HTR-8/SVneo (cell line): Measurements from ENCODE around the gene OBSCN.

ENCODE experiments used
- DNase-seq: peaks from one replicate; pipeline ENCODE4 v3.0.0; 2011; ENCODE audit warnings: low spot score, mixed read lengths; ENCODE audit not compliant: insufficient read length
- FAIRE-seq: peaks from 2 replicates; lab custom pipeline; 2011; peaks lifted over from hg19 to GRCh38; lab: Jason Lieb, UNC

The OBSCN gene

DNA sequence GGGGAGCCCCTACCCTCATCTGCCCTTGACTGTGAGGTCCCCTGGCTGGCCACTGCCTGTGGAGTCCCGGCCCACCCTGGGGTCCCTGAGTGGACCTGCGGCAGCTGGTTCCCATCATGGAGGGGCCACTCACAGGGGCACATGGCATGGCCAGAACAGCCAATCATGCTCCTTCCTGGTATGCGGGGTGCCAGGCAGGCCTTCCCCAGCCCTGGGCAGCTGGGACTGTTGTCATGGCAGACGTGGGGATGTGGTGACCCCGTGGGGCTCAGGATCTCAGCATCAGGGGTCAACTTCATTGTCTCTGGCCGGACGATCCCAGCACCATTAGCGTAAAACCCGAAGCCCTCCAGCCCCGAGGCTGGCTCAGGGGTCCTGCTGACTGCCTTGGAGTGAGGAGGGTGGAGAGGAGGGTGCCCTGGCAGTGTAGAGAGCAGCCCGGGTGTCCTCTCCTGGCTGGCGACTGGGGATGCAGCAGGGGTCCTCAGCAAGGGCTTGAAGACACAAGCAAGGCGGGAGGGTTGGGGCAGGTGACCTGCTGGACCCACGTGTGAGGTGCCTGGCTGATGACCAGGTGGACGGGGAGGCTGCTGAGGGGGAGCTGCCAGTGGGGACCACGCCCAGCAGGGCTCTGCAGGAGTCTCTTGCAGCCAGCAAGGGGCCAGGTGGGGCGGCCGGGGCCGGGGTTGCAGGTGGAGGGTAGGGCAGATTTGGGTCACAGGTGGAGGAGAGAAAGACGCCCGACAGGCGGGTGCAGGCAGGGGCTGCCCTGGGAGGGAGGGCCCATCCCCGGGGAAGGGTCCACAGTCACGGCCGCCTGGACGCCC is 153.7 kb downstream of the OBSCN start:
- no peak for FAIRE-seq
- DNase-seq: no peak

DNA sequence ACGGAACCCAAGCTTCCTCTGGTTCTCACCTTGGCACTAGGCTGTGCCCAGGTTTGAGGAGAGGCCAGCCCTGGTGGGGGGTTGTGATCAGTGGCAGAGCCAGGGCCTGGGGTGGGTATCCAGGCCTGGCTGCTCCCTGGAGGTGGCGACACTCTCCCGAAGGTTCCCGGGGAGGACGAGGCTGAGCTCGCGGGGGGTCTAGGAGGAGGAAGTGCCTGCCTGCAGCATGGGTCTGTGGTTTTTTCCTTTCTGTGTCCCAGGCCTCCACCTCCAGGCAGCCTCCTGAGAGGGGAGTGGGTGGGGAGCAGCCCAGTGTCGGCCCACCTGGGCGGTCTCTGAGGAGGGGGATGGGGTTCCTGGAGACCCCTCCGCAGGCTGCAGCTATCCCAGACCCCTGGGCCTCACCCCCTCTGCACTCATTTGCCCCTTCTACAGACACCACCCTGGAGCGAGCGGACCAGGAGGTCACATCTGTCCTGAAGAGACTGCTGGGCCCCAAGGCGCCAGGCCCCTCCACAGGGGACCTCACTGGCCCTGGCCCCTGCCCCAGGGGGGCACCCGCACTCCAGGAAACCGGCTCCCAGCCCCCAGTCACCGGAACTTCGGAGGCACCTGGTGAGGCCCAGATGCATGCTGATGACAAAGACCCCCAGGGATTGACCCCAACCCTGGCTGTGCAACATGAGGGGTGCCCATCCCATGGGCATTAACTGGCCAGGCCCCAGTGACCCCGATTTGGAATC is 154.5 kb downstream of the OBSCN start:
- FAIRE-seq (no peak), DNase-seq (no peak)

DNA sequence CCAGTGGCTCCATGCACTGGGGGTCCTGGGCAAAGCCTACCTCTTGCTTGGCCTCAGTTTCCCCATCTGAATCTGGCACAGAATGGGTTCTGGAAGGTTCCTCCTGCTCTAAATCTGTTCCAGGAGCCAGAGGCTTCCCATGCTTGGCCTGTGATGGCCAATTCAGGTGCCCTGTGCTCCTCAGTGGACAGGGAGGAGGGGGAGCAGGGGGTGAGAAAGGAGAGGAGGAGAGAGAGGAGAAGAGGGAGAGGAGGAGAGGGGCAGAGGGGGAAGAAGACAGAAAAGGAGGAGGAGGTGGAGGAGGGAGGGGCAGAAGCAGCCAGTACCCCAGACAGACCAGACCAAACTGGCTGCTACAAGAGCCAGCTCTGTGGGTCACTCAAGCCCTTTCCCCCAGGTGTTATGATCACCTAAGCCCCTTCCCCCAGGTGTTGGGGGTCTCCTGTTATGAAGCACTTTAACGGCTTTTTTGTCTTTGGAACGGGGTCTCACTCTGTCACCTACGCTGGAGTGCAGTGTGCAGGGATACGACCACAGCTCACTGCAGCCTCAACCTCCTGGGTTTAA is 155.1 kb downstream of the OBSCN start:
- no peak for FAIRE-seq

DNA sequence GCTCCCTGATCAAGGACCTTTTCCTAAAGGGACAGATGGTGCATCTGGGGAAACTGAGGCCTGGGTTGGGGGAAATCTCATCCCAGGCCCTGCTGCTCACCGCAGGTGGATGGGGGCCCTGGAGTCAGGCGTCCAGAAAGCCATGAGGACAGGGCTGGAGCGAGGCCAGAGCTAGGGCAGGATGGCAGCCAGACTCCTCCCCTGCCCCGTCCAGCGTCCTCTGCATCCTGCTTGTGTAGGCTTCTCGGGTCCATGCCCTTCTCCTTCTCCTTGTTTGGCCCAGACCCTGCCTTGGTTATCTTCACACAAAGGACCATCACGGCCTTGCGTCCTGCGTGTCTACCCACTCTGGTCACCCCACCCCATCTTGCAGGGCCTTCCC is 155.8 kb downstream of the OBSCN start:
- DNase-seq (no peak), FAIRE-seq (no peak)

More for the DNA sequence above, 155.1 kb downstream of the OBSCN start:
- no peak for DNase-seq

DNA sequence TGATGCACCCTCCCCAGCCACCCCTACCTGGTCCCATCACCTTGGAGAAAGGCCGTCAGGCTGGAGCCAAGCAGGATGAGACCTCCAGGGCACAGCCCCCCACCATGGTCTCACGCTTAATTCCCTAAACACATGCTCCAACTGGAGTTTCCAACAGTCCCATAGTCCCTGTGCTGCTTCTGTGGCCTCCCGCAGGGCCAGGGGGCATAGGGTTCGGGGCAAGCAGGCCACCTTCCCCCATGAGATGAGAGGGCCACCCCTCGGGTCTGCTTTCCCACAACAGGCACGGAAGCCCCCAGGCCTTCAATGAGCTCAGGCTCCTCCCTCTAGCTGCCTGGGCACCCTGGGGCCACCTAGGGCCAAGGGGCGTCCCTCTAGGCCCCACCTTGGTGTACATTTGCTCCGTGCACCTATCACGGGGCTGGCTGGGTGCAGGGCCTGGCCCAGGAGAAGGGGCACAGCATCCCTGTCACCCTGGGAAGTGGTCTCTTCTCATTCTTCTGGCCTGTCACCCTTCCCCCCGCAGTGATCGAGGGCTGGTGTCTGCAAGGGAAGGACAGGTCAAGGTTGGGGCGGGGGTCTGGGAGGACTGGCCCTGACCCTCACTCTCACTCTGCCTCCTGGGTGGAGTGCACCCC is 156.3 kb downstream of the OBSCN start:
- DNase-seq: no peak
- FAIRE-seq: no peak

DNA sequence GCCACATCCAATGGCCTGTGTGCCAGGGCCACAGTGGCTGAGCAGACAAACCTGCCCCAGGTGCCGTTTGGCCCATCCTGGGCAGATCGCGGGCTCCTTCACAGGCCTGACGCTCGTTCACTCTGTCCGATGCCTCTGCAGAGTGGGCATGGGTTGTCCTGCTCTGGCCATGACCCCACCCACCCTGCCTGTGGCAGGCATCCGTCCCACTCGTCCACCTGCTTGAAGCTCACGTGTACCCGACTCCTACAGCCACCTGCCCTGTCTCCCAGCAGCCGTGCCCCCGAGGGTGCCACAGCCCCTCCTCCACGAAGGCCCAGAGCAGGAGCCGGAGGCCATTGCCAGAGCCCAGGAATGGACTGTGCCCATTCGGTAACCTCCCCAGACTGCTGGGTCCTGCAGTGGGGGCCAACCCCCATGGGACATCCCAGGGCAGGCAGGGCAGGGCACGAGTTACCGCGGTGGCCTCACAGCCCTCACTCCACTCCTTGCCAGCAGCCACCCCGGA is 156.9 kb downstream of the OBSCN start:
- FAIRE-seq (no peak), DNase-seq (no peak)

DNA sequence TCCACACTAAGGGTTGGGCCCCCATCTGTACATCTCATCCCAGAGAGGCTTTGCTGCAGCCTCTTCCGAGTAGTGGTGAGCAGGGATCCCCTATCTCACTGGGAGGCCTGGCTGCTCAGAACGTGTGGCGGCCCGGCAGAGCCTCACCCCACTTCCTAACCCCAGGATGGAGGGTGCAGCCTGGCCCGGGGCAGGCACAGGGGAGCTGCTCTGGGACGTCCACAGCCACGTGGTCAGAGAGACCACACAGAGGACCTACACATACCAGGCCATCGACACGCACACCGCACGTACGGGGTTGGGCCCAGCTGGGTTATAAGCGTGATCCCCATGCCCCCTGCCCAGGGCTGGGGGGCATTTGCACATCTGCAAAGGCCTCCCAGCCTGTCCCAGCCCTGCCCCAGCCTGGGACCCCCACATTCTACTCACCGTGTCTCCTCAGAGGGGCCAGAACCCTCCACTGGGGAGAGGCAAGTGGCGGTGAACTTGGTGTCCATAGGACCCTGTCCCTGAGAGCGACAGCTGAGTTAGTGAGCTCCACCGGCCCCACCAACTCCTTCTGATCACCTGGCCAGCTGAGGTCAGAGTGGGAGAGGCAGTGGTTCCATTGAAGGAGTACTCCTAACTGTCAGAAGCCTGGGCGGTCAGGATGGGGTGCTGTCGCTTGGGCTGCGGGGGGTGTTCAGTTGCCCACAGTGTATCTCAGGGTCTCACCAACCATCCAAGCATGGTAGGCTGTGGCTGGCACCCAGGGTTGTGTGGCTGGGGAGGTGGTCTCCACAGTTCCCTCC is 157.6 kb downstream of the OBSCN start:
- DNase-seq: no peak
- FAIRE-seq: no peak

DNA sequence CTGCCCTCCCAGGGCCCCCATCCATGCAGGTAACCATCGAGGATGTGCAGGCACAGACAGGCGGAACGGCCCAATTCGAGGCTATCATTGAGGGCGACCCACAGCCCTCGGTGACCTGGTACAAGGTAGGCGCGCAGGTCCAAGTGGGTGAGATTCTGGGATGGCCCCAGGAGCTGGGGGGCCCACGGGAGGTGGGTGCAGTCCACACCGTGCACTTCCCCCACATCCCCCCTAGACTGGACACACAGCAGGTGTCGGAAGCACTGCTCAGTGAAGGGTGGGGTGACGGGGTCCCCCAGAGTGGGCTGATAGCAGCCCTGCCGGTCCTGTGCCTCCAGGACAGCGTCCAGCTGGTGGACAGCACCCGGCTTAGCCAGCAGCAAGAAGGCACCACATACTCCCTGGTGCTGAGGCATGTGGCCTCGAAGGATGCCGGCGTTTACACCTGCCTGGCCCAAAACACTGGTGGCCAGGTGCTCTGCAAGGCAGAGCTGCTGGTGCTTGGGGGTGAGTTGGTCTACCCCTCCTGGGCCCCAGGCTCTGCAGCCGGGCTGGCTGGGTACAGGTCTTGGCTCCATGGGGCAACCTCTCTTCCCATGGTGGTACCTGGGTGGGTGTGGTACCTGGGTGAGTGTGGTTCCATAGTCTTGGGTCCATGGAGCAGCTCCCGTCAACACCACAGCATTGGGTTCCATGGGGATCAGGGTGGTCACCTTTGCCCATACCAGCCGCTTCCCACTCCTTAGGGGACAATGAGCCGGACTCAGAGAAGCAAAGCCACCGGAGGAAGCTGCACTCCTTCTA is 158.4 kb downstream of the OBSCN start:
- FAIRE-seq: no peak
- no peak for DNase-seq

DNA sequence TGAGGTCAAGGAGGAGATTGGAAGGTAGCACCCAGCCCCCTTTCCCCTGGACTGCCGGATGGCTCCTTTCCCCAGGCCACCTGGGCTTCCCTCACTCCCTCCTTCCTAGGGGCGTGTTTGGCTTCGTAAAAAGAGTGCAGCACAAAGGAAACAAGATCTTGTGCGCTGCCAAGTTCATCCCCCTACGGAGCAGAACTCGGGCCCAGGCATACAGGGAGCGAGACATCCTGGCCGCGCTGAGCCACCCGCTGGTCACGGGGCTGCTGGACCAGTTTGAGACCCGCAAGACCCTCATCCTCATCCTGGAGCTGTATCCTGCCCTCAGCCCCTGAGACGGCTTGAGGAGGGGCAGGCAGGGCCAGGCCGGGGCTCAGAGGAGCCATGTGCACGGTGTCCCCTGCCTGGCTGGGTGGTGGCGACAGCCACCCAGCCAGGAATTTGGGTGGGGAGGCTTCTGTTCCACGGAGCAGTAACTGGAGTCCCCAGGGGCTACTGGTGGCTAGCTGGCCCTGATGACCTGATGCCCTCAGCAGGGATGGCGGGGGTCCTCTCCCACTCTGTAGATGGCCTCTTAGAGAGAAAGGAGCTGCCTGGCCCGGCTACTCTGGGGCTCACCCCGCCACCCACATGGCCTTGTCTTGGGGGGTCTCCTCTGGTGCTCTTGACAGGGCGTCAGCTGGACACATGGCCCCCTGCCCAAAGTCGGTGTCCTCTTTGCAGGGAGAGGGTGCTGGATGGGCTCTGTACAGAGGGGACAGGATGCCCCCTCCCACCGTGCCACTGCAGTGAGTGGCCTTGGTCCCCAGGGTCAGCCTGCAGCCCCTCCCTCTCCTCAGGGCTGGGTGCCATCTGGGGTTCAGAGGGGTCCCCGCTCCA is 159.3 kb downstream of the OBSCN start:
- DNase-seq: no peak
- FAIRE-seq: no peak

DNA sequence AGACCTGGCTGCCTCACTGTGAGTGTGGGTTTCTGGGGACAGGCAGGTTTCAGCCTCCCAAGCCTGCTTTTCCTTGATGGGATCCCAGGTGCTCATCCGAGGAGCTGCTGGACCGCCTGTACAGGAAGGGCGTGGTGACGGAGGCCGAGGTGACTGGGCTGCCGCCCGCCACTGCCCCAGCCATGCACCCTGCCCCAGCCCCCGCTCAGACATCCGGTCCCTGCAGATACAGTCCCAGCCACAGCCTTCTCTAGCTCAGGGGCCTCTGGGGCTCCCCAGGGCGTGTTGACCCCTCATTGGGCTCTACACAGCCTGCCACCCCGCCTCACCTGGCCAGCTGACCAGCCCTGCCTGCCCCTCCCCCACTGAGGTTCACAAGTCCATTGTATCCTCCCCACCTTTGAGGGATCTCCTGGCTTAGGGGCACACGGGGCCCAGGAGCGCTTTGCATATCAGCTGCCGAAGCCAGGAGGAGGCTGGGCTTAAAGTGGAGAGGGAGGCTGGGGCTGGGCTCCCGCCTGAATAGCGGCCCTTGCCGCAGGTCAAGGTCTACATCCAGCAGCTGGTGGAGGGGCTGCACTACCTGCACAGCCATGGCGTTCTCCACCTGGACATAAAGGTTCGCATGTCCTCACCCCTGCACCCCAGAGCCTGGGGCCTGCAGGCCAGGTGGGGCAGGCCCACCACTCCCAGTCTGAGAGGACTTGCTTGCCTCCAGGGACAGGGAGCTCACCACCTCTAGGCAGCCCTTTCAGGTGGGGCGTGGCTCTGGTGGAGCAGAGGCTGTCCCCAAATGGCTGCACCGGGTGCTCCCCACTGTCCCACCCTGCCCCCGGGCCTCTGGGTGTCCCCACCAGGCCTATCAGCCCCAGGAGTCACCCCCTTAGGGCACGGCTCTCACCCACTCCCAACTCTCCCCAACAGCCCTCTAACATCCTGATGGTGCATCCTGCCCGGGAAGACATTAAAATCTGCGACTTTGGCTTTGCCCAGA is 160.3 kb downstream of the OBSCN start:
- DNase-seq: no peak
- FAIRE-seq: no peak

DNA sequence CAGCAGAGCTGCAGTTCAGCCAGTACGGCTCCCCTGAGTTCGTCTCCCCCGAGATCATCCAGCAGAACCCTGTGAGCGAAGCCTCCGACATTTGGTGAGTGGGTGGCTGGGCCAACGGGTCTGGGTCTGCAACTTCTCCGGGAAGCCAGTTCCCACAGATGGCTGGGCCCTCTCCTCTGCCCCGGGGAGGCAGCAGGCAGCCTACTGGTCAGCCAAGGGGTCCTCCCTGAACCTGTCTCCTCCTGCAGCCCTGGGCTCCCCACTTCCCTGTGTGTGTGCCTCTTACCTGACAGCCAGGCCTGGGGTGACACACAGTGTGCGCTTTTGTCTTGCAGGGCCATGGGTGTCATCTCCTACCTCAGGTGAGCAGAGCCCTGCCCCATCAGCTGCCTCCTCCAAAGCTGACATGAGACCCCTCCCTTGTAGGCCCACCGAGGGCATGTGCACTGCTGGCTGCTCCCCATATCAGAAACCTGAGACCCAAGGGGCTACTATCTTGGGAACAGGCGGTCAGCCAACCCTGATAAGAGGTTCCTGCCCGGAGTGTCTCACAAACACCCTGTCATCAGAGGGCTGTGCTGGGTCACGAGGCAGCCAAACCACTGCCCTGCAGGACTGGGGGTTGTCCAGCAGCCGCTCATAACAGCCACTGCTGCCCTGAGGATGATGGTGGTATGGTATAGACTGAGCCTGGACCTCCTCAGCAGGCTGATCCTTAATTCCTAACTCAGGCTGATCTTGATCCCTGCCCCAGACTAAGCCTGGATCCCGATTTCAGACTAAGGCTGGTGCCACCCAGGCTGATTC is 161.2 kb downstream of the OBSCN start:
- FAIRE-seq (no peak), DNase-seq (no peak)

DNA sequence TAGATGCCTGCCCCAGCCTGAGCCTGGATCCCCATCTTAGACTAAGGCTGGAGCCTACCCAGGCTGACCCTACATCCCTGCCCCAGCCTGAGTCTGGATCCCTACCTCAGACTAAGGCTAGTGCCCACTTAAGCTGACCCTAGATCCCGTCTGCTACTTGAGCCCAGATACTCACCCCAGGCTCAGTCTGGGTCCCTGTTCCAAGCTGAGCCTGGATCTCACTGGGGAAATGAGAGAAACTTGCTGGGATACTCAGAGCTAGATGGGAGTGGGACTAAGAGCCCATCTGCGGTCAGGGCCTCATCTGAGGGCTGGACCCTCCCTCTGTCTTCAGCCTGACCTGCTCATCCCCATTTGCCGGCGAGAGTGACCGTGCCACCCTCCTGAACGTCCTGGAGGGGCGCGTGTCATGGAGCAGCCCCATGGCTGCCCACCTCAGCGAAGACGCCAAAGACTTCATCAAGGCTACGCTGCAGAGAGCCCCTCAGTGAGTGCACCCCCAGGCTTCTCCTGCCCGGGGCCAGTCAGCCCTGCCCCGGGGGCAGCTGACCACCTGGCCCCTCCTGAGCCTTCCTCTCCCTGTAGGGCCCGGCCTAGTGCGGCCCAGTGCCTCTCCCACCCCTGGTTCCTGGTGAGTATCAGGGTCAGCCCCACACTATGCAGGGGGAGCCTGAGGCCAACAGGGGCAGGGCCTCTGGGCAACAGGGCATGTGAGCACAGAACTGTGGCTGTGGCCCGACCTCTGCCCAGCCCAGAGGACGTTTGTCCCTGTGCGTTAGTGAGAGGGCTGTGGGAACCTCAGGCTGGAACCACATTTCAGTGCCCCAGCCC is 162.0 kb downstream of the OBSCN start:
- FAIRE-seq (peak; percentile 20), DNase-seq (no peak)

DNA sequence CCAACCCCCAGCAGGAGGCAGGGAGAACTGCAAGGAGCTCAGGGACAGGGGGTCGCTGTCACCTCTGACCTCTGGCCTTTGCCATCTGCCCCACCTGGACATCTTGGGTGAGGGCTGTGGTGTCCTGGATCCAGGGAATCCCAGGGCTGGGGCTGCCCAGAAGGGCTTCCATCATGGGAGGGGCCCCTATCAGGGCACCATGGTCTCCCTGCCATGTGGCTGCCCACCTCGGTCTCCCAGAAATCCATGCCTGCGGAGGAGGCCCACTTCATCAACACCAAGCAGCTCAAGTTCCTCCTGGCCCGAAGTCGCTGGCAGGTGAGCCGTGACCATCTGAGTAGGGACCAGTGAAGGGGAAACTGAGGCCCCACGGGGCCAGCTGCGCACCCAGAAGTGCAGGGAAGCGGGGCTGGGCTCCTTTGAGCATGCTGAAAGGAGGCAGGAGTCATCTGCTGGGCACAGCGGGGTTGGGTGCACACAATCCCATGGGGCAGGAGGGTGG is 162.6 kb downstream of the OBSCN start:
- no peak for FAIRE-seq
- DNase-seq: no peak

DNA sequence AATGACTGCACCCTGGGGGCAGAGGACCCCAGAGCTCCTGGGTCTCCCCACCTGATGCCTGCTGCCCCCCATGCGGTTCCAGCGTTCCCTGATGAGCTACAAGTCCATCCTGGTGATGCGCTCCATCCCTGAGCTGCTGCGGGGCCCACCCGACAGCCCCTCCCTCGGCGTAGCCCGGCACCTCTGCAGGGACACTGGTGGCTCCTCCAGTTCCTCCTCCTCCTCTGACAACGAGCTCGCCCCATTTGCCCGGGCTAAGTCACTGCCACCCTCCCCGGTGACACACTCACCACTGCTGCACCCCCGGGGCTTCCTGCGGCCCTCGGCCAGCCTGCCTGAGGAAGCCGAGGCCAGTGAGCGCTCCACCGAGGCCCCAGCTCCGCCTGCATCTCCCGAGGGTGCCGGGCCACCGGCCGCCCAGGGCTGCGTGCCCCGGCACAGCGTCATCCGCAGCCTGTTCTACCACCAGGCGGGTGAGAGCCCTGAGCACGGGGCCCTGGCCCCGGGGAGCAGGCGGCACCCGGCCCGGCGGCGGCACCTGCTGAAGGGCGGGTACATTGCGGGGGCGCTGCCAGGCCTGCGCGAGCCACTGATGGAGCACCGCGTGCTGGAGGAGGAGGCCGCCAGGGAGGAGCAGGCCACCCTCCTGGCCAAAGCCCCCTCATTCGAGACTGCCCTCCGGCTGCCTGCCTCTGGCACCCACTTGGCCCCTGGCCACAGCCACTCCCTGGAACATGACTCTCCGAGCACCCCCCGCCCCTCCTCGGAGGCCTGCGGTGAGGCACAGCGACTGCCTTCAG is 163.3 kb downstream of the OBSCN start:
- DNase-seq (no peak), FAIRE-seq (no peak)
